Measurements from ENCODE around the gene GABBR2.

The GABBR2 gene

GRCh38 chr9:98430535-98431292, 278.0 kb downstream of the GABBR2 start:
- no peak overlapping the region for H3K27ac ChIP-seq
- no peak for TF ChIP-seq CTCF (conservative IDR thresholded peaks at IDR 0.05)

GRCh38 chr9:98429613-98430012, 279.1 kb downstream of the GABBR2 start:
- TF ChIP-seq CTCF (conservative IDR thresholded peaks at IDR 0.05), result no peak
- no peak overlapping the region for H3K27ac ChIP-seq

DNA sequence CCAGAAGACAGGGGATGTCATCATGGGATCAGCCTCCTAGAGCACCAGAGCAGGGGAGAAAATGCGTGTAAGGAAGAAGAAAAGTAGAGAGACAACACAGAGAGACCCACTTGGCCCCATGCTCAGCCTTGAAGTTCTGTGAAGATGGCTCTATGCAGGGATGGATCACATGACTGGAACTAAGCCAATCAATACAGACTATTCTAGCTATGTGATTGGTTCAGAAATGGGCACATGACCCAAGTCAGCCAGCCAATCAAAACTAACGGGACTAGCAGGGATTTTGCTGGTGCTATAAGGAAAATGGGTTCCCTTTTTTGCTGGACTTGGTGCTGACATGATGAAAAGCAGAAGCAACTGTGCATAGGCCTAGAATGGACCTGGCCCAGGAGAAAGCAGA, 280.3 kb downstream of the GABBR2 start:
- no peak for TF ChIP-seq CTCF (conservative IDR thresholded peaks at IDR 0.05)
- no peak overlapping the region for H3K27ac ChIP-seq

GRCh38 chr9:98427491-98427890, 281.2 kb downstream of the GABBR2 start:
- TF ChIP-seq CTCF (conservative IDR thresholded peaks at IDR 0.05), result no peak
- no peak overlapping the region for H3K27ac ChIP-seq

- no peak overlapping the region for H3K27ac ChIP-seq
- TF ChIP-seq CTCF (conservative IDR thresholded peaks at IDR 0.05), result no peak
Observed at GRCh38 chr9:98425079-98425478, 283.7 kb downstream of the GABBR2 start.

GRCh38 chr9:98419260-98419603, 289.5 kb downstream of the GABBR2 start:
- no peak for TF ChIP-seq CTCF (conservative IDR thresholded peaks at IDR 0.05)
- no peak overlapping the region for H3K27ac ChIP-seq

DNA sequence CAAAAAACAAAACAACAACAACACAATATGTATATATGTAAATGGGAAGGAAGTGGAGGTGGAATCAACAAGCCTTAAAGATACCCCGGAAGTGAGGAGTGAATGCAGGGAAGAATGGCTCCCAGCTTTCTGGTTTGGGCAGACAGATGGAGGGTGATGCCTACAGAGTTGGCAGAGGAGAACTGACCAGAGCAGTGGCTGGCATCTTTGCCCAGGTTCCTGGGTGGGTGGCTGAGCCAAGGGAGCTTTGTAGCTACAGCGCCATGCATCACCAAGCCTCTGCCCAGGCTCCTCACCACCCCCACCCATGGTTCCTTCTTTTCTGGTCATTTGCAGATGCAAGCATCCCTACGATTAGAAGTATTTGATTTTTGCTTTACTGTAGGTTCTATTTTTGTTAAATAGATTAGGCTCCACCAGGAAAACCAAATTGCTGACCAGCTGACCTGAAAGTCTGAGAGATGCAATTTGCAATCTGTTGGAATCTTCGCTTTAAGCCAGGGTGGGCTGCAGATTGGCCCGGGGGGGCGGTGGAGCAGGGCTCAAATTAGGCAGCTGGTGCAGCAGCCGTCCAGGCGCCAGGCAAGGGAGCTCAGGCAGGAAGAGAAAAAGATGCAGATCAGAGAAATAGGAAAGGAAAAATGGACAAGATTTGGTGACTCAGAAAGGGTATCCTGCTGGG, 290.0 kb downstream of the GABBR2 start:
- H3K27ac ChIP-seq, result no peak overlapping the region
- no peak for TF ChIP-seq CTCF (conservative IDR thresholded peaks at IDR 0.05)

All from VCaP (cell line).